Measurements from ENCODE around the gene RHBDD3.

The RHBDD3 gene

DNA sequence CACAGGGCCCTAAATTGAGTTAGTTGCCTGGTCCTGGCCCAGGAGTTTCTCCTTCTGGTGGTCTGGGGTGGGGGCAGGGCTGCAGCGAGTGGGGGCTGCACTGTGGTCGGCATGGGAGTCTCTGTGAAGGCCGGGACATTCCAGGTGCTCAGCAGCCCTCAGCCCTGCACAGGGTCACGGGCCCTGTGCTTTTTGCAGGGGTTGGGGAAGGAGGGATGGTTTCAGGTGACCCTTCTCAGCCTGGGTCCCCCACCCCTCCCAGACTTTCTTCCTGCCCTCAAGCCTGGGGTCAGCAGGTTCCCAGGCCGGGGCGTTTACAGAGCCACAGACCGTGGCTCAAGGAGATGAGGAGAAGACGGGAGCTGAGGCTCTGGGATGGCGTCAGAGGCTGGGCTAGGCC, 54.3 kb downstream of the RHBDD3 start:
- CTCF ChIA-PET, result no interaction called here
- POLR2A ChIA-PET, result no interaction called here
- no peak for TF ChIP-seq BHLHE40 (IDR thresholded peaks at IDR 0.05; ENCODE audit: borderline replicate concordance)
- TF ChIP-seq FOXA1 (IDR thresholded peaks at IDR 0.05), result no peak
- no peak for TF ChIP-seq ARNT (IDR thresholded peaks at IDR 0.05)
- no peak for TF ChIP-seq CTBP1 (IDR thresholded peaks at IDR 0.05; ENCODE audit: borderline replicate concordance)
- no peak for TF ChIP-seq ELF4 (IDR thresholded peaks at IDR 0.05)
- no peak for TF ChIP-seq TARDBP (IDR thresholded peaks at IDR 0.05)
- no peak for TF ChIP-seq NFRKB (IDR thresholded peaks at IDR 0.05)
- no peak for TF ChIP-seq ZNF384 (IDR thresholded peaks at IDR 0.05)
- TF ChIP-seq FOXK2 (IDR thresholded peaks at IDR 0.05), result no peak
- no peak for TF ChIP-seq FOXM1 (IDR thresholded peaks at IDR 0.05; ENCODE audit: borderline replicate concordance)
- TF ChIP-seq L3MBTL2 (conservative IDR thresholded peaks at IDR 0.05), result no peak
- TF ChIP-seq HDGF (IDR thresholded peaks at IDR 0.05; ENCODE audit: borderline replicate concordance), result no peak
- no peak for TF ChIP-seq LEF1 (IDR thresholded peaks at IDR 0.05; ENCODE audit: borderline replicate concordance)
- TF ChIP-seq, protein P1, sequence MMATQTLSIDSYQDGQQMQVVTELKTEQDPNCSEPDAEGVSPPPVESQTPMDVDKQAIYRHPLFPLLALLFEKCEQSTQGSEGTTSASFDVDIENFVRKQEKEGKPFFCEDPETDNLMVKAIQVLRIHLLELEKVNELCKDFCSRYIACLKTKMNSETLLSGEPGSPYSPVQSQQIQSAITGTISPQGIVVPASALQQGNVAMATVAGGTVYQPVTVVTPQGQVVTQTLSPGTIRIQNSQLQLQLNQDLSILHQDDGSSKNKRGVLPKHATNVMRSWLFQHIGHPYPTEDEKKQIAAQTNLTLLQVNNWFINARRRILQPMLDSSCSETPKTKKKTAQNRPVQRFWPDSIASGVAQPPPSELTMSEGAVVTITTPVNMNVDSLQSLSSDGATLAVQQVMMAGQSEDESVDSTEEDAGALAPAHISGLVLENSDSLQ (IDR thresholded peaks at IDR 0.05), result no peak
- TF ChIP-seq SP1 (IDR thresholded peaks at IDR 0.05), result no peak
- TF ChIP-seq SUZ12 (IDR thresholded peaks at IDR 0.05), result no peak
- DNase-seq (ENCODE audit: extremely low spot score), result no peak

DNA sequence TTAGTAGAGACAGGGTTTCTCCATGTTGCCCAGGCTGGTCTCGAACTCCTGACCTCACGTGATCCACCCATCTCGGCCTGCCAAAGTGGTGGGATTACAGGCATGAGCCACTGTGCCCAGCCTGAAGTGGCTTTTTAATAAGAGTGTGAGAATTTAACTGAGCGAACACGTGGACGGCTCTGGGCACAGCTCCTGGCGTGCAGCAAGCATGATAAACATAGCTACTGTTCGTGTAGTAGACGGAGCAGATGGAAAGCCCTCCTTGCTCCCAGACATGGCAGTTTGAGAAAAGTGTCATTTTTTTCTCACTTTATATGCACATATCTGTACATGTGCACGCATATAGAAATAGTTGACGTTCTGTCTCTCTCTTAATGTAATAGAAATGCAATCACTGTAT, 55.0 kb downstream of the RHBDD3 start:
- ChIA-PET CTCF (interaction anchor here (1.1 kb wide), 1 partner anchor 10 kb away, joined by 4 read pairs; no protein-coding TSS in a partner anchor), POLR2A (no interaction called here)
- no peak for DNase-seq (ENCODE audit: extremely low spot score)
- TF ChIP-seq ELF4 (IDR thresholded peaks at IDR 0.05), result no peak
- TF ChIP-seq FOXK2 (IDR thresholded peaks at IDR 0.05), result no peak
- no peak for TF ChIP-seq L3MBTL2 (conservative IDR thresholded peaks at IDR 0.05)

DNA sequence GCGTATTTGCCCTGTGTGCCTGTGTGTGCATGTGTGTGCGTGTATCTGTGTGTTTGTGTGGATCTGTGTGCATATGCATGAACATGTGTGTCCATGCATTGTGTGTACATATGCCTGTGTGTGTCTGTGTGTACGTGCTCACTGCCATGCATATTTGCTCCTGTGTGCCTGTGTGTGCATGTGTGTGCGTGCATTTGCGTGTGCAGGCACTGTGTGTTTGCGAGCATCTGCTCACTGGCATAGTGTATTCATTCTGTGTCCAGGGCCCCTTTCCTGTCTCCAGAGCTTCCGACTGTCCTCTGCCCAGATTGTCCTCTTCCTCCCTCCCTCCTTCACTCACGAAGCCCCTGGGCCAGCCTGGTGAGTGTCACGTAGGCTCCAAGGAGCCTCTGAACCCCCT, 56.3 kb downstream of the RHBDD3 start:
- CTCF ChIA-PET, result no interaction called here
- no peak for TF ChIP-seq BHLHE40 (IDR thresholded peaks at IDR 0.05; ENCODE audit: borderline replicate concordance)
- TF ChIP-seq FOXA1 (IDR thresholded peaks at IDR 0.05), result no peak
- TF ChIP-seq ZNF384 (IDR thresholded peaks at IDR 0.05), result no peak
- no peak for TF ChIP-seq SP1 (IDR thresholded peaks at IDR 0.05)
- TF ChIP-seq CTBP1 (IDR thresholded peaks at IDR 0.05; ENCODE audit: borderline replicate concordance), result no peak
- TF ChIP-seq FOXK2 (IDR thresholded peaks at IDR 0.05), result no peak
- TF ChIP-seq ELF4 (IDR thresholded peaks at IDR 0.05), result no peak
- no peak for TF ChIP-seq ARNT (IDR thresholded peaks at IDR 0.05)
- TF ChIP-seq, protein P1 (IDR thresholded peaks at IDR 0.05), result no peak
- TF ChIP-seq FOXM1 (IDR thresholded peaks at IDR 0.05; ENCODE audit: borderline replicate concordance), result no peak
- TF ChIP-seq TARDBP (IDR thresholded peaks at IDR 0.05), result no peak
- TF ChIP-seq HDGF (IDR thresholded peaks at IDR 0.05; ENCODE audit: borderline replicate concordance), result no peak
- no peak for TF ChIP-seq LEF1 (IDR thresholded peaks at IDR 0.05; ENCODE audit: borderline replicate concordance)
- TF ChIP-seq SUZ12 (IDR thresholded peaks at IDR 0.05), result no peak
- no peak for TF ChIP-seq L3MBTL2 (conservative IDR thresholded peaks at IDR 0.05)
- TF ChIP-seq NFRKB (IDR thresholded peaks at IDR 0.05), result no peak
- POLR2A ChIA-PET, result no interaction called here
- DNase-seq (ENCODE audit: extremely low spot score), result no peak

DNA sequence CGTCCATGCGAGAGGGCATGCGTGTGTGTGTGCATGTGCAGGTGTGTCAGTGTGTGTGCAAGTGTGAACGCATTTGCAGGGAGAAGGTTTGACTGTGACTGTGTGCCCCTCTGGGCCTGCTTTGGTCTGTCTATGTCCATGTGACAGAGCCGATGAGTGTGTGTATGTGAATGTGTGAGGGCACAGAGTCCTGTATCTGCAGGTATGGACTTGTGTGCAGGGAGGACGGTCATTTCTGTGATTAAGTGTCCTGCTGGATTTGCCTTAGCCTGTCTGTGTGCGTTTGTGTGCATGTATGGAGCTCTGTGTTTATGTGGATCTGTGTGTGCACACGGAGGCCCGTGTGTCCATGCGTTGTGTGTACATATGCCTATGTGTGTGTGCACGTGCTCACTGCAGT, 56.7 kb downstream of the RHBDD3 start:
- no peak for DNase-seq (ENCODE audit: extremely low spot score)
- no peak for TF ChIP-seq FOXK2 (IDR thresholded peaks at IDR 0.05)
- POLR2A ChIA-PET, result no interaction called here
- CTCF ChIA-PET, result no interaction called here
